ENCODE results near the gene PAIP2.

PAIP2 gene

GRCh38 chr5:139392678-139393496 lies 51.2 kb downstream of the PAIP2 start:
- no peak for DNase-seq (ENCODE audit: low read depth)
- no peak overlapping the region for H3K4me3 ChIP-seq (ENCODE audit: low read depth, low read length)
- TF ChIP-seq CTCF (IDR thresholded peaks at IDR 0.05; ENCODE audit: control insufficient read depth, extremely low read depth, insufficient read depth) = no peak

- no peak for TF ChIP-seq CTCF (IDR thresholded peaks at IDR 0.05; ENCODE audit: control insufficient read depth, extremely low read depth, insufficient read depth)
- no peak for DNase-seq (ENCODE audit: low read depth)
- H3K4me3 ChIP-seq (ENCODE audit: low read depth, low read length) = no peak overlapping the region
Observed at GRCh38 chr5:139393497-139394122, 52.0 kb downstream of the PAIP2 start.

- TF ChIP-seq CTCF (IDR thresholded peaks at IDR 0.05; ENCODE audit: control insufficient read depth, extremely low read depth, insufficient read depth) = no peak
- no peak for DNase-seq (ENCODE audit: low read depth)
- no peak overlapping the region for H3K4me3 ChIP-seq (ENCODE audit: low read depth, low read length)
Observed at GRCh38 chr5:139394123-139394653, 52.5 kb downstream of the PAIP2 start.

GRCh38 chr5:139394654-139395566 lies 53.3 kb downstream of the PAIP2 start, which contains the start of gene PROB1:
TSS of gene PROB1 (minus strand) at chr5:139395104. CDS start at chr5:139395081, 23 bp downstream.
- H3K4me3 ChIP-seq (ENCODE audit: low read depth, low read length) = no peak within 1 kb of the TSS
- TF ChIP-seq CTCF (IDR thresholded peaks at IDR 0.05; ENCODE audit: control insufficient read depth, extremely low read depth, insufficient read depth) = no peak
- no peak for DNase-seq (ENCODE audit: low read depth)

- TF ChIP-seq CTCF (IDR thresholded peaks at IDR 0.05; ENCODE audit: control insufficient read depth, extremely low read depth, insufficient read depth) = no peak
- DNase-seq (ENCODE audit: low read depth) = no peak
- no peak overlapping the region for H3K4me3 ChIP-seq (ENCODE audit: low read depth, low read length)
Observed at GRCh38 chr5:139395844-139396640, 54.4 kb downstream of the PAIP2 start.

GRCh38 chr5:139396691-139397090 lies 55.0 kb downstream of the PAIP2 start:
- DNase-seq (ENCODE audit: low read depth) = no peak
- TF ChIP-seq CTCF (IDR thresholded peaks at IDR 0.05; ENCODE audit: control insufficient read depth, extremely low read depth, insufficient read depth) = no peak
- H3K4me3 ChIP-seq (ENCODE audit: low read depth, low read length) = no peak overlapping the region

All from LNCaP clone FGC (cell line).